PC-9 (cell line): ENCODE measurements around the gene LHX1. TPM values are rescaled to one million over a fixed set of nuclear protein-coding genes. Genes with fewer than 3 reads are reported as not detected.

ENCODE experiments used
- BruUV-seq: library from RNA; stranded (reverse); fragments of 400-500 nt; replicated peaks from 2 replicates; lab custom pipeline; 2021; lab: Mats Ljungman, UMichigan
- CTCF ChIA-PET: fragments of 300-600 bp; sonication (Branson Sonifier 250); formaldehyde crosslinking; loops from one replicate; lab custom pipeline; 2022; ENCODE audit warnings: antibody characterized with exemption; lab: Charles Lee
- POLR2A ChIA-PET: fragments of 300-600 bp; sonication (Branson Sonifier 250); formaldehyde crosslinking; loops from one replicate; lab custom pipeline; 2022; ENCODE audit warnings: antibody characterized with exemption; ENCODE audit not compliant: unreplicated experiment; lab: Charles Lee
- DNase-seq, 2 experiments: peaks; one replicate each; pipeline versions ENCODE4 v3.0.0 to v3.0.0-alpha.2; 2015 to 2022; ENCODE audit warnings: mixed read lengths in 1 of 2
- H2AFZ ChIP-seq: fragments of 200-600 bp; sonication (generic); 2 replicates; pipeline ENCODE4 v1.8.1; 2017; ENCODE audit warnings: antibody characterized with exemption
- H3F3A ChIP-seq: fragments of 200-600 bp; sonication (generic); 2 replicates; pipeline ENCODE4 v1.8.1; 2017; ENCODE audit warnings: antibody characterized with exemption, mild to moderate bottlenecking, low read depth; ENCODE audit not compliant: insufficient read depth
- H3K27ac ChIP-seq: fragments of 200-600 bp; sonication (generic); 2 replicates; pipeline ENCODE4 v1.6.1; 2016; ENCODE audit warnings: mixed run types
- H3K27me3 ChIP-seq: fragments of 200-600 bp; sonication (generic); 2 replicates; pipeline ENCODE4 v1.6.1; 2016; ENCODE audit warnings: low read depth, mixed run types; ENCODE audit not compliant: insufficient read depth
- H3K36me3 ChIP-seq: fragments of 200-600 bp; sonication (generic); 2 replicates; pipeline ENCODE4 v1.6.1; 2016; ENCODE audit warnings: low read depth, mixed run types
- H3K4me1 ChIP-seq: fragments of 200-600 bp; sonication (generic); replicated peaks from 2 replicates; pipeline ENCODE4 v1.6.1; 2016; ENCODE audit warnings: mixed run types; ENCODE audit not compliant: insufficient read depth
- H3K4me2 ChIP-seq: fragments of 200-600 bp; sonication (generic); 2 replicates; pipeline ENCODE4 v1.6.1; 2017; ENCODE audit warnings: mixed run types
- H3K4me3 ChIP-seq: fragments of 200-600 bp; sonication (generic); 2 replicates; pipeline ENCODE4 v1.6.1; 2016; ENCODE audit warnings: mixed run types
- H3K79me2 ChIP-seq: fragments of 200-600 bp; sonication (generic); 2 replicates; pipeline ENCODE4 v1.6.1; 2017; ENCODE audit warnings: low read depth, mixed run types
- H3K9me2 ChIP-seq: fragments of 200-600 bp; sonication (generic); 2 replicates; pipeline ENCODE4 v1.8.1; 2017; ENCODE audit warnings: mild to moderate bottlenecking; ENCODE audit not compliant: insufficient read depth
- H3K9me3 ChIP-seq: fragments of 200-600 bp; sonication (generic); 2 replicates; pipeline ENCODE4 v1.8.1; 2016; ENCODE audit warnings: low read depth; ENCODE audit not compliant: insufficient read depth
- H4K20me1 ChIP-seq: fragments of 200-600 bp; sonication (generic); 2 replicates; pipeline ENCODE4 v1.8.1; 2017; ENCODE audit not compliant: insufficient read depth
- EZH2 ChIP-seq: fragments of 200-600 bp; sonication (generic); IDR thresholded peaks from 2 replicates; pipeline ENCODE4 v1.8.0; 2017; ENCODE audit warnings: antibody characterized with exemption, low read depth
- intact Hi-C: fragments of 100-400 bp; cut with micrococcal nuclease; formaldehyde crosslinking; loops from one replicate; pipeline ENCODE4 v1.10.0; 2022; ENCODE audit not compliant: unreplicated experiment
- total RNA-seq: library from RNA; stranded (reverse); gene quantifications from 2 replicates; pipeline ENCODE4 v1.2.3, GENCODE V29; 2021
- TF ChIP-seq, protein P1 (sequence below): fragments of 200-600 bp; sonication (generic); conservative IDR thresholded peaks from 2 replicates; pipeline ENCODE4 v1.6.1; 2017; ENCODE audit warnings: mixed run types, antibody characterized with exemption, mild to moderate bottlenecking, moderate library complexity

The LHX1 gene
- total RNA-seq, 1 experiment from 2014 or later: 12.3 TPM

- POLR2A ChIA-PET: no interaction called here
- no TSS peak for BruUV-seq
- no peaks in the 10 kb centered on the region for H3K79me2 ChIP-seq
- no peak overlapping the region for H3K4me2 ChIP-seq
- no peaks in the 10 kb centered on the region for H3K9me2 ChIP-seq
- no peaks in the 10 kb centered on the region for H3K9me3 ChIP-seq
- no peaks in the 10 kb centered on the region for H3K4me1 ChIP-seq
- no peak overlapping the region for H3K4me3 ChIP-seq
- TF ChIP-seq EZH2: no peak
- TF ChIP-seq, protein P1, sequence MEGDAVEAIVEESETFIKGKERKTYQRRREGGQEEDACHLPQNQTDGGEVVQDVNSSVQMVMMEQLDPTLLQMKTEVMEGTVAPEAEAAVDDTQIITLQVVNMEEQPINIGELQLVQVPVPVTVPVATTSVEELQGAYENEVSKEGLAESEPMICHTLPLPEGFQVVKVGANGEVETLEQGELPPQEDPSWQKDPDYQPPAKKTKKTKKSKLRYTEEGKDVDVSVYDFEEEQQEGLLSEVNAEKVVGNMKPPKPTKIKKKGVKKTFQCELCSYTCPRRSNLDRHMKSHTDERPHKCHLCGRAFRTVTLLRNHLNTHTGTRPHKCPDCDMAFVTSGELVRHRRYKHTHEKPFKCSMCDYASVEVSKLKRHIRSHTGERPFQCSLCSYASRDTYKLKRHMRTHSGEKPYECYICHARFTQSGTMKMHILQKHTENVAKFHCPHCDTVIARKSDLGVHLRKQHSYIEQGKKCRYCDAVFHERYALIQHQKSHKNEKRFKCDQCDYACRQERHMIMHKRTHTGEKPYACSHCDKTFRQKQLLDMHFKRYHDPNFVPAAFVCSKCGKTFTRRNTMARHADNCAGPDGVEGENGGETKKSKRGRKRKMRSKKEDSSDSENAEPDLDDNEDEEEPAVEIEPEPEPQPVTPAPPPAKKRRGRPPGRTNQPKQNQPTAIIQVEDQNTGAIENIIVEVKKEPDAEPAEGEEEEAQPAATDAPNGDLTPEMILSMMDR: no peak
- DNase-seq: no peak
- no peak overlapping the region for H3K27ac ChIP-seq
- no peaks in the 10 kb centered on the region for H4K20me1 ChIP-seq
- CTCF ChIA-PET: no interaction called here
- peaks cover 5% of the 10 kb centered on the region; the same call in 1 of the 2 replicates for H3F3A ChIP-seq
- no peaks in the 10 kb centered on the region for H3K27me3 ChIP-seq
- H2AFZ ChIP-seq: no peak overlapping the region
- no peaks in the 10 kb centered on the region for H3K36me3 ChIP-seq
- intact Hi-C loops: no loop called here
These were observed 37.1 kb upstream of the LHX1 start for GRCh38 chr17:36900160-36900512.

- BruUV-seq: no TSS peak
- no peak overlapping the region for H2AFZ ChIP-seq
- no peak overlapping the region for H3K4me2 ChIP-seq
These were observed 35.8 kb upstream of the LHX1 start for GRCh38 chr17:36901506-36901905.

GRCh38 chr17:36907407-36907806, 29.9 kb upstream of the LHX1 start:
- intact Hi-C loops: no loop called here
- no peak overlapping the region for H3K27ac ChIP-seq
- H3K4me3 ChIP-seq: no peak overlapping the region
- no peaks in the 10 kb centered on the region for H3K79me2 ChIP-seq
- no peak for DNase-seq
- no TSS peak for BruUV-seq
- H3K36me3 ChIP-seq: no peaks in the 10 kb centered on the region
- peaks cover 8% of the 10 kb centered on the region; the same call in 1 of the 2 replicates for H3F3A ChIP-seq
- no peak overlapping the region for H3K4me2 ChIP-seq
- H4K20me1 ChIP-seq: no peaks in the 10 kb centered on the region
- H2AFZ ChIP-seq: no peak overlapping the region
- CTCF ChIA-PET: no interaction called here
- H3K4me1 ChIP-seq: no peaks in the 10 kb centered on the region
- H3K27me3 ChIP-seq: no peaks in the 10 kb centered on the region
- TF ChIP-seq EZH2: no peak
- TF ChIP-seq, protein P1: no peak
- no peaks in the 10 kb centered on the region for H3K9me2 ChIP-seq
- H3K9me3 ChIP-seq: no peaks in the 10 kb centered on the region
- POLR2A ChIA-PET: no interaction called here

More at GRCh38 chr17:36901506-36901905, 35.8 kb upstream of the LHX1 start:
- no peak overlapping the region for H3K4me3 ChIP-seq
- H3K9me2 ChIP-seq: no peaks in the 10 kb centered on the region
- ChIA-PET POLR2A (no interaction called here), CTCF (no interaction called here)
- no peaks in the 10 kb centered on the region for H4K20me1 ChIP-seq
- no peaks in the 10 kb centered on the region for H3K36me3 ChIP-seq
- H3K27ac ChIP-seq: no peak overlapping the region
- TF ChIP-seq EZH2: no peak
- TF ChIP-seq, protein P1: no peak
- intact Hi-C loops: no loop called here
- peak in 1 of 2 experiments; percentile 64 for DNase-seq
- peaks cover 5% of the 10 kb centered on the region; the same call in 1 of the 2 replicates for H3F3A ChIP-seq
- no peaks in the 10 kb centered on the region for H3K79me2 ChIP-seq
- no peaks in the 10 kb centered on the region for H3K4me1 ChIP-seq
- H3K9me3 ChIP-seq: no peaks in the 10 kb centered on the region
- no peaks in the 10 kb centered on the region for H3K27me3 ChIP-seq
